K562 (cell line): ENCODE results near the gene DDX41. TPM values are rescaled to one million over a fixed set of nuclear protein-coding genes. Genes with fewer than 3 reads are reported as not detected.

Experiments
- ATAC-seq: fragments of 200-7000 bp; cut with Tn5 transposase; 3 replicates; pipeline ENCODE4 v1.9.1; 2020; ENCODE audit warnings: moderate library complexity
- BruUV-seq: library from RNA; stranded (reverse); fragments of 400-500 nt; replicated peaks from 2 replicates; lab custom pipeline; 2021; lab: Mats Ljungman, UMichigan
- CTCF ChIA-PET: fragments of 300-600 bp; formaldehyde crosslinking; extraction: SDS; loops from one replicate; lab custom pipeline; 2021; ENCODE audit warnings: low intra/inter-chr PET ratio; lab: Yijun Ruan, JAX
- POLR2A ChIA-PET: fragments of 300-600, 350-650 bp; sonication (Branson Sonifier 250); formaldehyde crosslinking; extraction: SDS; loops from one replicate; lab custom pipeline; 2021; ENCODE audit warnings: antibody characterized with exemption, inconsistent platforms; lab: Yijun Ruan, JAX
- DNase-seq, 4 experiments: peaks; one replicate each; pipeline versions ENCODE4 v3.0.0 to v3.0.0-alpha.2; 2011 to 2018; ENCODE audit warnings: low spot score in 3 of 4, mixed read lengths in 3 of 4; ENCODE audit errors: extremely low read depth in 1 of 4
- FAIRE-seq: peaks from 2 replicates; lab custom pipeline; 2011; peaks lifted over from hg19 to GRCh38; lab: Jason Lieb, UNC
- H2AFZ ChIP-seq: 2 replicates; pipeline ENCODE4 v1.6.0; 2011; ENCODE audit warnings: low read depth, low read length, control low read depth, inconsistent platforms
- H3K27ac ChIP-seq: fragments of 200-600 bp; 3 replicates; pipeline ENCODE4 v1.8.0; 2011; ENCODE audit warnings: low read depth, mild to moderate bottlenecking, control low read depth, inconsistent platforms, low read length, moderate library complexity, mixed read lengths; ENCODE audit errors: extremely low read depth
- H3K27me3 ChIP-seq, 2 experiments: fragments of 300-600 bp in 1 of 2; 2 replicates in 1 of 2; 3 replicates in 1 of 2; pipeline versions ENCODE4 v1.6.0 to v1.8.0; 2011; ENCODE audit warnings: inconsistent platforms in 2 of 2, low read length in 2 of 2, mild to moderate bottlenecking in 1 of 2, mixed read lengths in 1 of 2, moderate library complexity in 1 of 2; ENCODE audit not compliant: control insufficient read depth in 2 of 2, insufficient read depth in 2 of 2
- H3K36me3 ChIP-seq: fragments of 300-600 bp; 3 replicates; pipeline ENCODE4 v1.8.0; 2011; ENCODE audit warnings: mild to moderate bottlenecking, low read length, inconsistent platforms; ENCODE audit not compliant: control insufficient read depth, insufficient read depth
- H3K4me1 ChIP-seq, 2 experiments: fragments of 200-600 bp in 1 of 2; replicated peaks in 1 of 2; 2 replicates in 1 of 2; 3 replicates in 1 of 2; pipeline versions ENCODE4 v1.5.1 to v1.8.0; 2011; ENCODE audit warnings: inconsistent platforms in 2 of 2, low read length in 2 of 2, mild to moderate bottlenecking in 1 of 2, mixed read lengths in 1 of 2, moderate library complexity in 1 of 2; ENCODE audit not compliant: control insufficient read depth in 2 of 2, insufficient read depth in 2 of 2
- H3K4me2 ChIP-seq: 2 replicates; pipeline ENCODE4 v1.6.1; 2011; ENCODE audit warnings: low read length, control low read depth, inconsistent platforms, mixed read lengths; ENCODE audit not compliant: insufficient read depth
- H3K4me3 ChIP-seq: fragments of 200-600 bp; sonication (generic), shearing (Covaris generic); 2 replicates; pipeline ENCODE4 v1.5.1; 2016; ENCODE audit warnings: control low read depth, inconsistent platforms
- H3K79me2 ChIP-seq: fragments of 200-600 bp; 3 replicates; pipeline ENCODE4 v1.8.0; 2011; ENCODE audit warnings: low read length, inconsistent platforms; ENCODE audit not compliant: control insufficient read depth, insufficient read depth
- H3K9ac ChIP-seq, 2 experiments: 2 replicates each; pipeline versions ENCODE4 v1.6.0 to v1.6.1; 2011; ENCODE audit warnings: low read depth in 2 of 2, low read length in 2 of 2, control low read depth in 1 of 2, inconsistent platforms in 1 of 2, mild to moderate bottlenecking in 1 of 2, mixed read lengths in 1 of 2; ENCODE audit not compliant: insufficient read depth in 1 of 2
- H3K9me1 ChIP-seq: one replicate; pipeline ENCODE4 v1.6.0; 2011; ENCODE audit warnings: inconsistent platforms, mild to moderate bottlenecking, low read length, moderate library complexity; ENCODE audit not compliant: control insufficient read depth, insufficient read depth
- H3K9me3 ChIP-seq: replicated peaks from 2 replicates; pipeline ENCODE4 v1.5.1; 2011; ENCODE audit warnings: low read depth, low read length, inconsistent platforms; ENCODE audit not compliant: control insufficient read depth, insufficient read depth
- H4K20me1 ChIP-seq: replicated peaks from 2 replicates; pipeline ENCODE4 v1.6.1; 2011; ENCODE audit warnings: low read length, inconsistent platforms, mixed read lengths; ENCODE audit not compliant: control insufficient read depth, insufficient read depth
- CBX2 ChIP-seq: fragments of 200-600 bp; sonication (generic); IDR thresholded peaks from one replicate; pipeline ENCODE4 v1.6.1; 2012; ENCODE audit warnings: mild to moderate bottlenecking, low read length, inconsistent platforms; ENCODE audit not compliant: insufficient read depth, poor library complexity, severe bottlenecking
- CC2D1A ChIP-seq: fragments of 450-650 bp; IDR thresholded peaks from 2 replicates; pipeline ENCODE4 v1.6.1; 2017; ENCODE audit warnings: mild to moderate bottlenecking
- ETV5 ChIP-seq: sonication (generic); formaldehyde crosslinking; IDR thresholded peaks from 2 replicates; pipeline ENCODE4 v1.4.0; 2020; ENCODE audit warnings: low read depth, mild to moderate bottlenecking, missing genetic modification reagents
- HDAC2 ChIP-seq: fragments of 450-650 bp; IDR thresholded peaks from 2 replicates; pipeline ENCODE4 v1.6.1; 2016; ENCODE audit warnings: mild to moderate bottlenecking
- KLF13 ChIP-seq: fragments of 450-650 bp; IDR thresholded peaks from 2 replicates; pipeline ENCODE4 v1.6.1; 2016; ENCODE audit warnings: missing genetic modification characterization, low read depth, mild to moderate bottlenecking, missing compliant biosample characterization, moderate library complexity, borderline replicate concordance
- NFYB ChIP-seq: IDR thresholded peaks from 2 replicates; pipeline ENCODE4 v1.6.1; 2011; ENCODE audit warnings: mild to moderate bottlenecking, moderate library complexity; ENCODE audit not compliant: insufficient read length; ENCODE audit errors: extremely low read depth
- RBFOX2 ChIP-seq: fragments of 200-400 bp; formaldehyde crosslinking; IDR thresholded peaks from 2 replicates; pipeline ENCODE4 v1.6.1; 2017; ENCODE audit warnings: low read depth, mild to moderate bottlenecking, low read length, moderate library complexity
- RBM22 ChIP-seq: fragments of 200-400 bp; formaldehyde crosslinking; IDR thresholded peaks from 2 replicates; pipeline ENCODE4 v1.6.1; 2018; ENCODE audit warnings: low read length, low read depth; ENCODE audit not compliant: poor library complexity, severe bottlenecking
- SMARCA5 ChIP-seq: fragments of 450-650 bp; IDR thresholded peaks from 2 replicates; pipeline ENCODE4 v1.6.1; 2016
- TEAD1 ChIP-seq, 2 experiments: fragments of 450-650 bp in 1 of 2; sonication (generic) in 1 of 2; formaldehyde crosslinking; IDR thresholded peaks; 2 replicates each; pipeline versions ENCODE4 v1.4.0 to v1.8.0; 2020 to 2022; ENCODE audit warnings: mild to moderate bottlenecking in 2 of 2, missing genetic modification reagents in 1 of 2
- ZFX ChIP-seq: sonication (generic); formaldehyde crosslinking; IDR thresholded peaks from 2 replicates; pipeline ENCODE4 v1.8.0; 2022; ENCODE audit warnings: mild to moderate bottlenecking, missing genetic modification reagents, moderate library complexity
- ZNF282 ChIP-seq: sonication (generic); formaldehyde crosslinking; IDR thresholded peaks from 2 replicates; pipeline ENCODE4 v1.8.1; 2023; ENCODE audit warnings: missing genetic modification reagents
- WGBS: fragments of 100-300 bp; shearing (Covaris generic); methylation state at CpG from one replicate; pipeline ENCODE4 v1.1.6; 2016; ENCODE audit warnings: low coverage, mixed read lengths; ENCODE audit not compliant: insufficient coverage; ENCODE audit errors: missing lambda C conversion rate; 5-methylcytosine and 5-hydroxymethylcytosine counted together
- in situ Hi-C: fragments of 300-500 bp; cut with MboI; formaldehyde crosslinking; loops from 4 replicates; pipeline ENCODE4 v1.15.0; 2018; ENCODE audit warnings: inconsistent platforms, mixed read lengths
- intact Hi-C: fragments of 100-400 bp; cut with micrococcal nuclease; formaldehyde crosslinking; loops from 2 replicates; pipeline ENCODE4 v1.14.2; 2022
- polyA plus RNA-seq, 8 experiments: library from polyadenylated mRNA; depleted of rRNA in 4 of 8; stranded (reverse) in 5 of 8; unstranded in 3 of 8; fragments of >200 nt; fragmentation: Nextera tagmentation in 2 of 8; fragmentation: Illumina TruSeq in 1 of 8; extraction: Ambion mirVana in 2 of 8; extraction: Trizol in 1 of 8; gene quantifications; 2 replicates each; pipeline versions ENCODE4 v1.2.1 to v1.2.3, GENCODE V29; 2011 to 2014; ENCODE audit warnings: inconsistent platforms in 1 of 8, missing spikeins in 1 of 8
- total RNA-seq, 7 experiments: library from RNA; depleted of rRNA in 6 of 7; stranded (reverse); fragments of >200 nt in 6 of 7; fragmentation: Illumina TruSeq in 2 of 7; extraction: Trizol in 2 of 7; gene quantifications; 2 replicates each; pipeline versions ENCODE4 v1.2.1 to v1.2.3, GENCODE V29; 2011 to 2021; ENCODE audit warnings: low replicate concordance in 1 of 7

Gene DDX41
- total and polyA plus RNA-seq, 9 of the 15 experiments (the other 6 are each of a cell fraction or from before 2014, with no cell fraction given): 38.2 to 284 (median 116) TPM

DNA sequence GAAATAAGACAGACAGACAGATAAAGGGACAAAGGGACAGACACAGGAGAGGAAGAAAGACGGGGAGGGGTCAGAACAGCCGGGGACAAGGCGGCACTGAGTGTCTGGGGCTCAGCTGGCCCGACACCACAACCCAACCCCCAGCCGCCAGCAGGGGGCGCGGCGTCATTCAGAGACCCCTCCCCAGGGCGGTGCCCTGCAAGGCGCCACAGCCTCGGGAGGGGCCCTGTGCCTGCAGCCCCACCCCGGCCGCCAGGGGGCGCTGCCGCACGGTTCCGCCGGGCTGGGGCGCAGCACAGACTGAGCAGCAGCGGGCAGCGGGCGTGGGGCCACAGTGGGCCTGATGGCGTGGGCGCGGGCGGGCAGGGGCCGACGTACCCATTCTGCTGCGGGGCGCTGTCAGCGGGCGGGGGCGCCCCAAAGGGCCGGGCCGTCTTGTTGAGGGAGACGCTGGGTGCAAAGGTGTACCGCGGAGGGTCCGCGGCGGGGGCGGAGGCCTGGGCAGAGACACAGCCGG, 25.3 kb downstream of the DDX41 start (continued):
- TF ChIP-seq TEAD1 (CRISPR knock-in tag; IDR thresholded peaks at IDR 0.05) (peak in 1 of 2 experiments; percentile 49; a peak in 1 of 4 replicates), KLF13 (tag) (peak; percentile 40; the same call in 1 of the 2 replicates), ZFX (CRISPR knock-in tag) (0 out of 2 replicates have a peak, but pooled peaks have one; percentile 42), ETV5 (CRISPR knock-in tag) (no peak), HDAC2 (no peak)

- Histone ChIP-seq H3K27me3 (no peaks in the 10 kb centered on the region), H3K36me3 (peaks cover 85% of the 10 kb centered on the region; the same call in 2 of the 3 replicates), H3K9ac (peak overlapping the region in 1 of 2 experiments; percentile 0; a peak in 2 of 4 replicates), H3K4me2 (0 out of 2 replicates have a peak overlapping the region, but pooled peaks have one; percentile 6), H2AFZ (no peak overlapping the region), H3K27ac (peak overlapping the region; percentile 23; the same call in 1 of the 3 replicates), H3K9me3 (no peaks in the 10 kb centered on the region), H3K4me1 (peaks cover 35 to 74% of the 10 kb centered on the region in 2 experiments), H3K4me3 (no peak overlapping the region), H3K9me1 (no peaks in the 10 kb centered on the region), H4K20me1 (peaks cover 3% of the 10 kb centered on the region; the same call in 1 of the 2 replicates), H3K79me2 (peaks cover 33% of the 10 kb centered on the region)
- 91% methylated on average over 12 of the region's 16 CpGs for WGBS
- intact Hi-C loops (loop anchor here (1.0 kb wide), 1 partner anchor 10 kb away; no protein-coding TSS in a partner anchor), in situ Hi-C loops (no loop called here)
- POLR2A ChIA-PET: interaction anchor here (1.0 to 4.0 kb wide), 5 partner anchors 10 to 36 kb away, joined by 3 to 21 read pairs (median 4); no protein-coding TSS in a partner anchor
- CTCF ChIA-PET: interaction anchor here (0.6 to 2.2 kb wide), 4 partner anchors 8 to 34 kb away, joined by 3 to 19 read pairs (median 4); no protein-coding TSS in a partner anchor
- TF ChIP-seq ZNF282 (CRISPR knock-in tag): no peak
- 0 out of 2 replicates have a peak, but pooled peaks have one; percentile 40 for TF ChIP-seq SMARCA5
- no peak for TF ChIP-seq NFYB
- TF ChIP-seq CBX2: no peak
- TF ChIP-seq CC2D1A: no peak
- peak; percentile 12 for TF ChIP-seq RBM22
- peak; percentile 52 for TF ChIP-seq RBFOX2
- TF ChIP-seq TEAD1 (CRISPR knock-in tag; IDR thresholded peaks at IDR 0.05): 0 out of 4 replicates have a peak, but pooled peaks of 1 of the 2 experiments have one; percentile 30
- no peak for FAIRE-seq
- BruUV-seq: no TSS peak
- ATAC-seq: no peak
- peak in 2 of 4 experiments; percentile 41 to 43 for DNase-seq
These were observed 25.8 kb downstream of the DDX41 start for GRCh38 chr5:177490992-177491391.
